Astrocyte of the spinal cord (primary cell): ENCODE measurements around the gene TMEM174.

Experiments used
- DNase-seq: peaks from one replicate; pipeline ENCODE4 v3.0.0; 2011; ENCODE audit warnings: low read depth, low spot score
- H3K4me3 ChIP-seq: 2 replicates; pipeline ENCODE4 v1.5.1; 2011; ENCODE audit warnings: low read depth, mild to moderate bottlenecking, low read length, moderate library complexity
- in situ Hi-C: cut with HindIII; loops from 2 replicates; pipeline ENCODE4 v1.10.0; 2017; ENCODE audit warnings: low sequenced_read_pairs
- TF ChIP-seq, protein P1 (sequence below): IDR thresholded peaks from 2 replicates; pipeline ENCODE4 v1.5.1; 2012; ENCODE audit warnings: low read depth, mild to moderate bottlenecking, low read length, inconsistent platforms

TMEM174 gene

DNA sequence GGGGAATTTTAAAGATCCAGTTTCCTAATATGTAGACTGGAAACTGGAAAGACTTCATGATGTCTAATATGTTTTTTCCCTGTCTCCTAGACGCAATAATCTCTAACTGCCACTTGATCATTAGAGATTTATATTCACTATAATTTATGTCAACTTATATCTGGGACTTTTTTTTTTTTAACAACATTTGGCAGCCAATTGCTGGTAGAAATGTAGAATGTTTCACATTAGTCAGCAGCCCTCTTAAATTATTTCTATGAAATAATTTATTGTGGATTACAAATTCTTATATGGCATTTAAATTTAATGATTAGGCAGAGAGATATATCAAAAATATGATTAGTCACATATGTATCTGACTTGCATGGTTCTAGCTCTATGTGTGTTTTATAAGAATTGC lies 48.2 kb downstream of the TMEM174 start:
- no peak overlapping the region for H3K4me3 ChIP-seq
- no peak for DNase-seq
- TF ChIP-seq, protein P1, sequence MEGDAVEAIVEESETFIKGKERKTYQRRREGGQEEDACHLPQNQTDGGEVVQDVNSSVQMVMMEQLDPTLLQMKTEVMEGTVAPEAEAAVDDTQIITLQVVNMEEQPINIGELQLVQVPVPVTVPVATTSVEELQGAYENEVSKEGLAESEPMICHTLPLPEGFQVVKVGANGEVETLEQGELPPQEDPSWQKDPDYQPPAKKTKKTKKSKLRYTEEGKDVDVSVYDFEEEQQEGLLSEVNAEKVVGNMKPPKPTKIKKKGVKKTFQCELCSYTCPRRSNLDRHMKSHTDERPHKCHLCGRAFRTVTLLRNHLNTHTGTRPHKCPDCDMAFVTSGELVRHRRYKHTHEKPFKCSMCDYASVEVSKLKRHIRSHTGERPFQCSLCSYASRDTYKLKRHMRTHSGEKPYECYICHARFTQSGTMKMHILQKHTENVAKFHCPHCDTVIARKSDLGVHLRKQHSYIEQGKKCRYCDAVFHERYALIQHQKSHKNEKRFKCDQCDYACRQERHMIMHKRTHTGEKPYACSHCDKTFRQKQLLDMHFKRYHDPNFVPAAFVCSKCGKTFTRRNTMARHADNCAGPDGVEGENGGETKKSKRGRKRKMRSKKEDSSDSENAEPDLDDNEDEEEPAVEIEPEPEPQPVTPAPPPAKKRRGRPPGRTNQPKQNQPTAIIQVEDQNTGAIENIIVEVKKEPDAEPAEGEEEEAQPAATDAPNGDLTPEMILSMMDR: no peak
- in situ Hi-C loops: no loop called here

DNA sequence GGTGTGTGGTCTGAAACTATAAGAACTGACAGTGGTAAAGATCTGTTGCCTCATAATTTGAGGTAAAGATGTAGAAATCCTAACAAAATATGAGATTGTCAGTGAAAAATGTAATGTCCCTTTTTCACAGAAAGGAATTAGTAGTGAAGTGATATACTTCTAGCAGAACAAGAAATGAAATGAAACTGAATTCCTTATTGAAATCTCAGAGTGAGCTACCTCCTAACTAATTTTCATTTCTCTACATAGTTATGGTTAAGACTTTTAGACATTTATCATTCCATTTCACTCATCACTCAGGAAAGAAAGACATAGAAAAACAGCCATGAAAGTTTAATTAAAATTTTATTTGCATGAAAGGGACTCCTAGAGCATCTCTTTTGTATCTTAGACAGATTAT lies 48.7 kb downstream of the TMEM174 start:
- in situ Hi-C loops: no loop called here
- DNase-seq: no peak
- TF ChIP-seq, protein P1: no peak
- no peak overlapping the region for H3K4me3 ChIP-seq

DNA sequence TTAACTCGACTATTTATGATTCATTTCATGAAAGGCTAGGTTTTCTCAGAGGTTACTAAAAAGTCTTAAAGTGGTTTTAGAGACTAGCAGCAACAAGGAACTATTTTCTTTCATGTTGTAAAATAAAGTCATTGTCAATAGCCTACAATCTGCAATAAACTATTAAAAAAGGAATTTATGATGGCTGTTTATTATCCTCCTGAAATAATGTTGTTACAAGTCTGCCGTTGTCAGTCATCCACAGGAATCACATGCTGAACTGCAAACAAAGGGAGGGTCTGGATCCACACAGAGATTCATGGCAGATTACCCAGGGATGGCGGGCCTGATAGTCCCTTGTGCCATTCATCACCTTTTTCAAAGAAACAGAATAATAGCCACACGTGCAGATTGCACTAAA lies 49.2 kb downstream of the TMEM174 start:
- H3K4me3 ChIP-seq: no peak overlapping the region
- TF ChIP-seq, protein P1: no peak
- in situ Hi-C loops: no loop called here
- DNase-seq: no peak
